ENCODE results near the gene CASP9.

DNA sequence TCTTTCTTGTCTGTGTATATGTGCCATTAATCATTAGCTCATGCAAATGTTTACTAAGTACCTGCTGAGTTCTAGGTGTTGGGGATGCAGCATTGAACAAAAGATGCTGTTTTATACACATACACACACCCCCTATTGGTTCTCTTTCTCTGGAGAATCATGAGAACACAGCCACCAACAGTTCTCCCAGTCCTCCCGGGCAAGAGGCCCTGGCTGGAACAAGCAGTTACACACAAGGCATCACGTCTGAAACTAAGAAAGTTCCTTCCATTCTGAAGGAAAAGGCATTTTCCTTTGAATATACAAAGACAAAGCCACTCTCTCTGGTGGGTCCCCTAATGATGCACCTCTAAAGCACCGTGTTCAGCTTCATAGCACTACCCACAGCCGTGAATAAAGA is 10.8 kb downstream of the CASP9 start:
- TF ChIP-seq POLR2A (IDR thresholded peaks at IDR 0.05) = no peak
- TF ChIP-seq, protein P1, sequence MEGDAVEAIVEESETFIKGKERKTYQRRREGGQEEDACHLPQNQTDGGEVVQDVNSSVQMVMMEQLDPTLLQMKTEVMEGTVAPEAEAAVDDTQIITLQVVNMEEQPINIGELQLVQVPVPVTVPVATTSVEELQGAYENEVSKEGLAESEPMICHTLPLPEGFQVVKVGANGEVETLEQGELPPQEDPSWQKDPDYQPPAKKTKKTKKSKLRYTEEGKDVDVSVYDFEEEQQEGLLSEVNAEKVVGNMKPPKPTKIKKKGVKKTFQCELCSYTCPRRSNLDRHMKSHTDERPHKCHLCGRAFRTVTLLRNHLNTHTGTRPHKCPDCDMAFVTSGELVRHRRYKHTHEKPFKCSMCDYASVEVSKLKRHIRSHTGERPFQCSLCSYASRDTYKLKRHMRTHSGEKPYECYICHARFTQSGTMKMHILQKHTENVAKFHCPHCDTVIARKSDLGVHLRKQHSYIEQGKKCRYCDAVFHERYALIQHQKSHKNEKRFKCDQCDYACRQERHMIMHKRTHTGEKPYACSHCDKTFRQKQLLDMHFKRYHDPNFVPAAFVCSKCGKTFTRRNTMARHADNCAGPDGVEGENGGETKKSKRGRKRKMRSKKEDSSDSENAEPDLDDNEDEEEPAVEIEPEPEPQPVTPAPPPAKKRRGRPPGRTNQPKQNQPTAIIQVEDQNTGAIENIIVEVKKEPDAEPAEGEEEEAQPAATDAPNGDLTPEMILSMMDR (IDR thresholded peaks at IDR 0.05) = no peak

Data from lower leg skin (tissue), 3 donors.